Heart right ventricle (tissue), 16 donors: Measurements from ENCODE around the gene PDE9A. TPM values are rescaled to one million over a fixed set of nuclear protein-coding genes. Genes with fewer than 3 reads are reported as not detected.

ENCODE experiments used
- ATAC-seq, 8 donors: fragments of 200-7000 bp; cut with Tn5 transposase; one replicate each; pipeline ENCODE4 v1.9.1; 2020; ENCODE audit warnings: mild to moderate bottlenecking in 8 of 8, moderate library complexity in 8 of 8, moderate number of reproducible peaks in 1 of 8
- DNase-seq, 2 donors: peaks; one replicate each; pipeline ENCODE4 v3.0.0-alpha.2; 2020
- H3K27ac ChIP-seq, 10 donors: fragments of 200-600 bp; sonication (generic) in 2 of 10; one replicate each; pipeline versions ENCODE4 v1.5.0 to v1.8.0; 2020 to 2022; ENCODE audit warnings: mild to moderate bottlenecking in 3 of 10
- H3K27me3 ChIP-seq, 7 donors: fragments of 200-600 bp; one replicate each; pipeline ENCODE4 v1.8.0; 2021 to 2022; ENCODE audit warnings: mild to moderate bottlenecking in 2 of 7
- H3K36me3 ChIP-seq, 9 donors: fragments of 200-600 bp; sonication (generic) in 1 of 9; one replicate each; pipeline versions ENCODE4 v1.5.0 to v1.8.0; 2020 to 2022; ENCODE audit warnings: mild to moderate bottlenecking in 2 of 9
- H3K4me1 ChIP-seq, 9 donors: fragments of 200-600 bp; sonication (generic) in 1 of 9; one replicate each; pipeline versions ENCODE4 v1.5.0 to v1.8.0; 2020 to 2022; ENCODE audit warnings: mild to moderate bottlenecking in 4 of 9
- H3K4me3 ChIP-seq, 10 donors: fragments of 200-600 bp; sonication (generic) in 2 of 10; one replicate each; pipeline versions ENCODE4 v1.5.0 to v1.8.0; 2020 to 2022; ENCODE audit warnings: mild to moderate bottlenecking in 7 of 10, moderate library complexity in 2 of 10
- H3K9me3 ChIP-seq, 11 donors: fragments of 200-600 bp in 10 of 11; sonication (generic) in 2 of 11; one replicate each; pipeline versions ENCODE4 v1.5.0 to v1.8.0; 2013 to 2022; ENCODE audit warnings: mild to moderate bottlenecking in 2 of 11, control low read depth in 1 of 11, moderate library complexity in 1 of 11
- WGBS, 2 donors: extraction: QIAGEN DNeasy Blood & Tissue Kit; methylation state at CpG; one replicate each; pipeline ENCODE4 v1.1.7; 2013; ENCODE audit warnings: inconsistent platforms in 1 of 2; 5-methylcytosine and 5-hydroxymethylcytosine counted together
- intact Hi-C, 10 donors: fragments of 100-400 bp; cut with DNase I; formaldehyde crosslinking; loops; one replicate each; pipeline versions ENCODE4 v1.11.1 to v1.14.2; 2022
- polyA plus RNA-seq, 2 donors: library from polyadenylated mRNA; stranded (reverse); fragments of 200-250 nt; gene quantifications; one replicate each; pipeline ENCODE4 v1.2.3, GENCODE V29; 2013
- total RNA-seq, 10 donors: library from RNA; stranded (reverse); fragmentation: NEBNext Ultra II Directional in 3 of 10; extraction: Animal tissue kit (Norgen Biotek cat#: 25700) in 3 of 10; gene quantifications; one replicate each; pipeline versions ENCODE4 v1.2.1 to v1.2.4, GENCODE V29; 2021 to 2023
- TF ChIP-seq, protein P1 (sequence below), 9 donors: fragments of 200-600 bp; sonication (generic) in 2 of 9; IDR thresholded peaks; one replicate each; pipeline versions ENCODE4 v1.5.0 to v1.8.0; 2021 to 2022; ENCODE audit warnings: antibody characterized with exemption in 9 of 9, mild to moderate bottlenecking in 5 of 9, moderate library complexity in 1 of 9
- donor health status: Arrhythmogenic right ventricular cardiomyopathy.
- donor health status: ischemic (EF 13 %, LVEDD 7.1; RV severe dilation, severe dysfunction).
- donor health status: healthy with polysubstance abuse.
- donor health status: DM: no; HTN: yes; CAD: no.
- donor health status: DM: no; HTN: no; CAD: no.
- donor health status: ischemic (EF 25% LVEDD 6.9; RV normal size, moderate dysfunction).
- donor health status: ischemic (EF 25% LVEDD 5.7; RV mildly dilated, moderate dysfunction).
- donor health status: healthy.
- donor health status: DM: yes; HTN: yes; CAD: no.
- donor health status: Ischemic cardiomyopathy.
- donor health status: ischemic (EF 35%, LVEDD 5.7; RV mildly dilated, moderate dysfunction).
- donor health status: nonischemic (EF 11% LVEDD 7.7; RV severe dilation, severe dysfunction).
- donor health status: DM: yes; HTN: yes; CAD: no.
- donor health status: PGD.
- donor health status: ischemic (EF 29% LVEDD 5.4; RV normal size, mild dysfunction).
- donor health status: nonischemic (EF 23%, LVEDD 6.1; RV moderate dilation, normal function).

PDE9A gene
- total and polyA plus RNA-seq, 12 donors = 1.2 to 7.0 (median 2.2) TPM

DNA sequence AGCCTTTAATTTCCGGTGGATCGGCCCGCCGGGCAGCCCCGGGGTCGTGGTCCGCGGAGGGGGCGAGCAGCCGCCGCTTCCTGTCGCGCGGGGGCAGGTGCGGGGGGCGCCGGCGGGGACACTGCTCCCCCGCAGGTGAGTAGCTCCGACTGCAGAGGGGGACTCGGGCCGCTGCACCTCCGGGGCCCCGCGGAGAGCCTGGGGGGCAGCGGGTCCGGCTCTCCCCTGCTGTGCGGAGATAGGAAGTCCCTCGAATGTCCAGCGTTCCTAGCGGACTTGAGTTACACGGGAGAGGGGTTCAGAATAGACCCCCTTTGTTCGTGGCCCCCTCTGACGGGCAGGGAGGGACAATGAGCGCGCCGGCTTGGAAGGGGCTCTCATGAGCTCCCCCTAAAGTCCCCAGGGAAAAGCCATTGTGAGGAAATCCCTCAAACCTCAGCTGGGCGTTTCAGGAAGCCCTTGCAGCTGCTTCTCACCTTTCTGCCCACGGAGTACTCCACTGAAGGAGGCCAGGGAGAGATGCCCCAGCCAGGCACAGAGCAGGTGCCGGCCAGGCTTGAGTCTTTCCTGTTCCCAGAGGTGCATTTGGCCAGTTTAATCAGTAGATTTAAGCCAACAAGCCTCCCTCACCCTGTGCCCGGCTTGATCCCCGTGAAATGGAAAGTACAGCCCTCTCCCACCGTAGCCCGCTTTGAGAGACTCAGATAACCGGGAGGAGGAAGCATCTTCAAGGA is 925 bp downstream of the PDE9A start:
- intact Hi-C loops = loop anchor here (2.0 to 10.0 kb wide), 7 partner anchors 16 to 164 kb away; no protein-coding TSS in a partner anchor
- no peaks in the 10 kb centered on the region for H3K36me3 ChIP-seq
- peak overlapping the region in 8 of 10 donors; percentile 12 to 76 (median 64) for H3K27ac ChIP-seq
- TF ChIP-seq, protein P1, sequence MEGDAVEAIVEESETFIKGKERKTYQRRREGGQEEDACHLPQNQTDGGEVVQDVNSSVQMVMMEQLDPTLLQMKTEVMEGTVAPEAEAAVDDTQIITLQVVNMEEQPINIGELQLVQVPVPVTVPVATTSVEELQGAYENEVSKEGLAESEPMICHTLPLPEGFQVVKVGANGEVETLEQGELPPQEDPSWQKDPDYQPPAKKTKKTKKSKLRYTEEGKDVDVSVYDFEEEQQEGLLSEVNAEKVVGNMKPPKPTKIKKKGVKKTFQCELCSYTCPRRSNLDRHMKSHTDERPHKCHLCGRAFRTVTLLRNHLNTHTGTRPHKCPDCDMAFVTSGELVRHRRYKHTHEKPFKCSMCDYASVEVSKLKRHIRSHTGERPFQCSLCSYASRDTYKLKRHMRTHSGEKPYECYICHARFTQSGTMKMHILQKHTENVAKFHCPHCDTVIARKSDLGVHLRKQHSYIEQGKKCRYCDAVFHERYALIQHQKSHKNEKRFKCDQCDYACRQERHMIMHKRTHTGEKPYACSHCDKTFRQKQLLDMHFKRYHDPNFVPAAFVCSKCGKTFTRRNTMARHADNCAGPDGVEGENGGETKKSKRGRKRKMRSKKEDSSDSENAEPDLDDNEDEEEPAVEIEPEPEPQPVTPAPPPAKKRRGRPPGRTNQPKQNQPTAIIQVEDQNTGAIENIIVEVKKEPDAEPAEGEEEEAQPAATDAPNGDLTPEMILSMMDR (IDR thresholded peaks at IDR 0.05) = no peak
- DNase-seq = no peak
- 3% methylated on average over 45 of the region's 45 CpGs for WGBS, 2 donors
- peaks cover 0 to 39% (median 27%) of the 10 kb centered on the region in 9 donors for H3K4me1 ChIP-seq
- peaks cover 0 to 57% (median 38%) of the 10 kb centered on the region in 7 donors for H3K27me3 ChIP-seq
- H3K4me3 ChIP-seq = peak overlapping the region; percentile 61 to 78 (median 69)
- H3K9me3 ChIP-seq = no peaks in the 10 kb centered on the region
- ATAC-seq = no peak

- H3K36me3 ChIP-seq = no peaks in the 10 kb centered on the region
- H3K4me1 ChIP-seq = peaks cover 0 to 39% (median 27%) of the 10 kb centered on the region in 9 donors
- WGBS, 2 donors = 58 to 68% methylated on average over 18 of the region's 18 CpGs
- TF ChIP-seq, protein P1 (IDR thresholded peaks at IDR 0.05) = no peak
- intact Hi-C loops = loop anchor here (2.0 to 10.0 kb wide), 7 partner anchors 16 to 164 kb away; no protein-coding TSS in a partner anchor
- no peak overlapping the region for H3K27ac ChIP-seq
- H3K4me3 ChIP-seq = peak overlapping the region in 9 of 10 donors; percentile 61 to 74 (median 68)
- ATAC-seq (no peak), DNase-seq (no peak)
- H3K27me3 ChIP-seq = peaks cover 0 to 57% (median 38%) of the 10 kb centered on the region in 7 donors
- H3K9me3 ChIP-seq = no peaks in the 10 kb centered on the region
Measured at GRCh38 chr21:42654913-42655795, 1.7 kb downstream of the PDE9A start.

DNA sequence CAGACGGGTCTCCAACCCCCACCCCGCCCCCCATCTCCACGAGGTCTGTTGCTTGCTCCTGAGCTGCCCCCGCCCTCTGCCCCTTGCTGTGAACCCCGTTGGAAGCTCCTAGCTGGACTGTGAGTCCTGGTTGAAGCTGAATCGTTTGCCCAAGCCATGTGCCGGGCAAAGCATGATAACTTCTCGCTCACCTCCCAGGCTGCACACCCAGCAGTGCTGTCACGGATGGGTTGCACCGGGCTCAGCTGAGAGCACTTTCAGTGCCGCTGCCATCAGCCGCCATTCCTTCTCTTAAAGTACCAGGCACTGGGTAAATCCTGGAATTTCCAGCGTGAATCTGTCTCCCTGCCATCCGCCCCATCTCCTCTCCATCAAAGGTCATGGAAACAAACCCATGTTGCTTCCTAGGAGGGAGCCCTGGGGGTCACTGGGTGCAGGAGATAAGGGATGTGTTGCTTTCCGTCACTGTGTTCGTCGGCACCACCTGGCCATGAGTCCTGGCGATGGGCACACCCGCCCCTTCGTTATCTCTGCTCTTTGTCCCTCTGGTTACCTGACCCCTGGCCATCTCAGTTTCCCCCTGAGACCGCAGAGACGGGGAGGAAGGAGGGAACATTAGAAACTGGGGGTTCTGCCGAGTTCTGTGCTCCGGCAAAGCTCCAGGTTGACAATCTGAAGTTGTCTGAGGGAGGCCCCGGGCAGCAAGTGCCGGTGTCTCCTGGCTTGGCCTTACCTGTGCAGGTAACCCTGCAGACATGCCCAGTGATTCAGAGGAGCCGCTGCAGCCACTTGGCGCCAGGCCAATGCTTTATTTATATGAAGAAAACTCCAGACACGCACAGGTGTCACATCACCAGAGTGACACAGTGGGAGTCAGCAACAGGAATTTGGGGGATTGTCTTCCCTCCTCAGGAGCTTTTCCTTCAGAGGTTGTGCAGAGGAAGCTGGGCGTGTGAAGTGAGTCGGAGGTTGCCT is 2.7 kb downstream of the PDE9A start:
- Histone ChIP-seq H3K36me3 (no peaks in the 10 kb centered on the region), H3K4me3 (no peak overlapping the region), H3K27ac (no peak overlapping the region), H3K9me3 (no peaks in the 10 kb centered on the region), H3K27me3 (peaks cover 0 to 57% (median 38%) of the 10 kb centered on the region in 7 donors), H3K4me1 (peaks cover 0 to 39% (median 27%) of the 10 kb centered on the region in 9 donors)
- intact Hi-C loops = loop anchor here in 6 of 10 donors (2.0 to 10.0 kb wide), 4 partner anchors 15 to 163 kb away; no protein-coding TSS in a partner anchor
- ATAC-seq = no peak
- 60 to 71% methylated on average over 31 of the region's 31 CpGs for WGBS, 2 donors
- TF ChIP-seq, protein P1 (IDR thresholded peaks at IDR 0.05) = no peak
- no peak for DNase-seq
